Sigmoid colon (tissue), 4 donors: Measurements from ENCODE around the gene LBX2.

Experiments
- POLR2A ChIP-seq, 2 donors: fragments of 450-650 bp; IDR thresholded peaks; one replicate each; pipeline ENCODE4 v1.6.1; 2016; ENCODE audit warnings: antibody characterized with exemption in 2 of 2, mild to moderate bottlenecking in 2 of 2, moderate library complexity in 2 of 2
- POLR2AphosphoS5 ChIP-seq, 4 donors: sonication (generic); formaldehyde crosslinking; IDR thresholded peaks; one replicate each; pipeline ENCODE4 v1.6.1; 2017; ENCODE audit warnings: antibody characterized with exemption in 4 of 4
- TF ChIP-seq, protein P1 (sequence below), 4 experiments: fragments of 450-650 bp in 3 of 4; fragments of 200-600 bp in 1 of 4; IDR thresholded peaks; one replicate each; pipeline ENCODE4 v1.5.1; 2016 to 2019; ENCODE audit warnings: antibody characterized with exemption in 4 of 4, mild to moderate bottlenecking in 3 of 4, moderate library complexity in 2 of 4

DNA sequence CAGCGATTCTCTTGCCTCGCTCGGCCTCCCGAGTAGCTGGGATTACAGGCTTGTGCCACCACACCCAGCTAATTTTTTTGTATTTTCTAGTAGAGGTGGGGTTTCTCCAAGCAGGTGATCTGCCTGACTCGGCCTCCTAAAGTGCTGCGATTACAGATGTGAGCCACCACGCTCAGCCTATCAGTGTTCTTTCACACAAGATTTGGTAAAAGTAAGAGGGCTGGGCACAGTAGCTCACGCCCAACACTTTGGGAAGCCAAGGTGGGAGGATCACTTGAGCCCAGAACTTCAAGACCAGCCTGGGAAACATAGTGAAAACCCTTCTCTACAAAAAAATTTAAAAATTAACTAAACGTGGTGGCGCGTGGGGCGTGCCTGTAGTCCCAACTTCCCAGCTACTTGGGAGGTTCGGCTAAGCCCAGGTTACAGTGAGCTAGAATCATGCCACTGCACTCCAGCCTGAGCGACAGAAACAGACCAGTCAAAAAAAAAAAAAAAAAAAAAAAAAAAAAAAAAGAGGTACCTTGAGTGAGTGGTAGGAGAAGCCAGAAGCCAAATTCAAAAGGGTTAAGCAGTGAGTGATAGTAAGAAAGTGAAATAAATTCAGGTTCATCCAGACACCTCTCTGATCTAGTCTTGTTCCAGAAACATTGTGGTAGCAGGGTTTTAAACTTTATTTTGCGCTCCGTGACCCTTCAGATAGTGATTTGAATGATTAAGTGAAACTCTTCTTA lies 27.9 kb downstream of the LBX2 start:
- no peak for TF ChIP-seq POLR2AphosphoS5 (IDR thresholded peaks at IDR 0.05)
- TF ChIP-seq, protein P1, sequence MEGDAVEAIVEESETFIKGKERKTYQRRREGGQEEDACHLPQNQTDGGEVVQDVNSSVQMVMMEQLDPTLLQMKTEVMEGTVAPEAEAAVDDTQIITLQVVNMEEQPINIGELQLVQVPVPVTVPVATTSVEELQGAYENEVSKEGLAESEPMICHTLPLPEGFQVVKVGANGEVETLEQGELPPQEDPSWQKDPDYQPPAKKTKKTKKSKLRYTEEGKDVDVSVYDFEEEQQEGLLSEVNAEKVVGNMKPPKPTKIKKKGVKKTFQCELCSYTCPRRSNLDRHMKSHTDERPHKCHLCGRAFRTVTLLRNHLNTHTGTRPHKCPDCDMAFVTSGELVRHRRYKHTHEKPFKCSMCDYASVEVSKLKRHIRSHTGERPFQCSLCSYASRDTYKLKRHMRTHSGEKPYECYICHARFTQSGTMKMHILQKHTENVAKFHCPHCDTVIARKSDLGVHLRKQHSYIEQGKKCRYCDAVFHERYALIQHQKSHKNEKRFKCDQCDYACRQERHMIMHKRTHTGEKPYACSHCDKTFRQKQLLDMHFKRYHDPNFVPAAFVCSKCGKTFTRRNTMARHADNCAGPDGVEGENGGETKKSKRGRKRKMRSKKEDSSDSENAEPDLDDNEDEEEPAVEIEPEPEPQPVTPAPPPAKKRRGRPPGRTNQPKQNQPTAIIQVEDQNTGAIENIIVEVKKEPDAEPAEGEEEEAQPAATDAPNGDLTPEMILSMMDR (IDR thresholded peaks at IDR 0.05), result no peak
- TF ChIP-seq POLR2A (IDR thresholded peaks at IDR 0.05), result no peak
